Activated naive CD4-positive, alpha-beta T cell treated with anti-CD3 and anti-CD28 coated beads, Interleukin-2, amount 50 U/mL, for 72 hours (primary cell): Measurements from ENCODE around the gene CCL26. TPM values are rescaled to one million over a fixed set of nuclear protein-coding genes. Genes with fewer than 3 reads are reported as not detected.
"Not testable (repeated sequence)": the region's sequence is repeated elsewhere in the genome, so short reads cannot be mapped to it uniquely, and the experiment has no call there.

Experiments used
- ATAC-seq, 2 donors: fragments of 150-1000 bp; cut with Tn5 transposase; 2 replicates each; pipeline ENCODE4 v1.10.0; 2021; ENCODE audit warnings: mild to moderate bottlenecking in 2 of 2, moderate library complexity in 2 of 2
- DNase-seq, 2 donors: peaks; one replicate each; pipeline ENCODE4 v3.0.0; 2021 to 2022; ENCODE audit warnings: low spot score in 2 of 2
- H3K27ac Mint-ChIP-seq, 2 donors: one replicate each; pipeline ENCODE4 v1.8.0; 2022; ENCODE audit warnings: mild to moderate bottlenecking in 2 of 2, mixed read lengths in 2 of 2
- H3K36me3 Mint-ChIP-seq, 2 donors: one replicate each; pipeline ENCODE4 v1.8.0; 2022; ENCODE audit warnings: mixed read lengths in 2 of 2
- H3K9me3 Mint-ChIP-seq, 2 donors: one replicate each; pipeline ENCODE4 v1.8.0; 2022; ENCODE audit warnings: mixed read lengths in 2 of 2
- total RNA-seq, 2 donors: library from RNA; stranded (reverse); gene quantifications; one replicate each; pipeline ENCODE4 v1.2.3, GENCODE V29; 2022

CCL26 gene
- total RNA-seq, 2 donors from 2014 or later = not detected

GRCh38 chr7:75802552-75802821, 30.5 kb upstream of the CCL26 start:
- Mint-ChIP-seq H3K36me3 (peaks cover 8 to 10% of the 10 kb centered on the region in 2 donors), H3K27ac (no peak overlapping the region), H3K9me3 (peaks cover 9% of the 10 kb centered on the region in 2 donors)
- no peak for DNase-seq
- no peak for ATAC-seq

- DNase-seq (no peak), ATAC-seq (peak in 1 of 2 donors; percentile 41)
- Mint-ChIP-seq H3K9me3 (no peaks in the 10 kb centered on the region), H3K36me3 (no peaks in the 10 kb centered on the region), H3K27ac (peak overlapping the region in 1 of 2 donors; percentile 65)
Measured at GRCh38 chr7:75798770-75799169, 26.8 kb upstream of the CCL26 start.

GRCh38 chr7:75796420-75796819, 24.4 kb upstream of the CCL26 start:
- ATAC-seq = no peak
- Mint-ChIP-seq H3K36me3 (no peaks in the 10 kb centered on the region), H3K9me3 (no peaks in the 10 kb centered on the region), H3K27ac (no peak overlapping the region)
- no peak for DNase-seq

- no peaks in the 10 kb centered on the region for H3K36me3 Mint-ChIP-seq
- DNase-seq (no peak), ATAC-seq (no peak)
- H3K9me3 Mint-ChIP-seq = no peaks in the 10 kb centered on the region
- H3K27ac Mint-ChIP-seq = no peak overlapping the region
Measured at GRCh38 chr7:75795831-75796285, 23.8 kb upstream of the CCL26 start.

- no peak overlapping the region for H3K27ac Mint-ChIP-seq
- H3K36me3 Mint-ChIP-seq = no peaks in the 10 kb centered on the region
- no peaks in the 10 kb centered on the region for H3K9me3 Mint-ChIP-seq
- DNase-seq (no peak), ATAC-seq (no peak)
Measured at GRCh38 chr7:75793676-75794075, 21.7 kb upstream of the CCL26 start.

GRCh38 chr7:75792567-75792966, 20.6 kb upstream of the CCL26 start:
- ATAC-seq, H3K27ac Mint-ChIP-seq, H3K9me3 Mint-ChIP-seq, H3K36me3 Mint-ChIP-seq, DNase-seq: not testable (repeated sequence)

- no peak for ATAC-seq
- H3K36me3 Mint-ChIP-seq = no peaks in the 10 kb centered on the region
- no peak overlapping the region for H3K27ac Mint-ChIP-seq
- DNase-seq = no peak
- H3K9me3 Mint-ChIP-seq = no peaks in the 10 kb centered on the region
Measured at GRCh38 chr7:75789361-75789924, 17.4 kb upstream of the CCL26 start.

GRCh38 chr7:75788154-75788847, 16.3 kb upstream of the CCL26 start:
- not testable (repeated sequence) for H3K36me3 Mint-ChIP-seq, ATAC-seq, H3K9me3 Mint-ChIP-seq, H3K27ac Mint-ChIP-seq, DNase-seq

- H3K27ac Mint-ChIP-seq, ATAC-seq, H3K36me3 Mint-ChIP-seq, DNase-seq, H3K9me3 Mint-ChIP-seq: not testable (repeated sequence)
Measured at GRCh38 chr7:75783058-75783457, 11.0 kb upstream of the CCL26 start.

GRCh38 chr7:75780647-75781273, 8.7 kb upstream of the CCL26 start:
- not testable (repeated sequence) for ATAC-seq, H3K36me3 Mint-ChIP-seq, DNase-seq, H3K27ac Mint-ChIP-seq, H3K9me3 Mint-ChIP-seq

- not testable (repeated sequence) for H3K9me3 Mint-ChIP-seq, ATAC-seq, H3K36me3 Mint-ChIP-seq, H3K27ac Mint-ChIP-seq, DNase-seq
Measured at GRCh38 chr7:75779516-75779915, 7.5 kb upstream of the CCL26 start.

- H3K27ac Mint-ChIP-seq = peak overlapping the region in 1 of 2 donors; percentile 47
- not testable (repeated sequence) for H3K9me3 Mint-ChIP-seq, DNase-seq, ATAC-seq, H3K36me3 Mint-ChIP-seq
Measured at GRCh38 chr7:75779035-75779434, 7.0 kb upstream of the CCL26 start.

GRCh38 chr7:75776295-75776971, 4.4 kb upstream of the CCL26 start:
- H3K9me3 Mint-ChIP-seq = peaks cover 0 to 5% of the 10 kb centered on the region in 2 donors
- ATAC-seq (peak; percentile 94 to 98), DNase-seq (peak; percentile 62 to 63)
- peak overlapping the region; percentile 61 to 72 for H3K27ac Mint-ChIP-seq
- H3K36me3 Mint-ChIP-seq = no peaks in the 10 kb centered on the region

- H3K27ac Mint-ChIP-seq, H3K36me3 Mint-ChIP-seq, H3K9me3 Mint-ChIP-seq, ATAC-seq, DNase-seq: not testable (repeated sequence)
Measured at GRCh38 chr7:75773958-75774357, 1.9 kb upstream of the CCL26 start.

- H3K36me3 Mint-ChIP-seq = no peaks in the 10 kb centered on the region
- H3K9me3 Mint-ChIP-seq = no peaks in the 10 kb centered on the region
Measured at GRCh38 chr7:75771224-75771623, 787 bp downstream of the CCL26 start.

GRCh38 chr7:75762350-75762917, 9.6 kb downstream of the CCL26 start:
- ATAC-seq (peak; percentile 68 to 75), DNase-seq (no peak)
- Mint-ChIP-seq H3K36me3 (no peaks in the 10 kb centered on the region), H3K27ac (no peak overlapping the region), H3K9me3 (no peaks in the 10 kb centered on the region)

More at GRCh38 chr7:75771224-75771623, 787 bp downstream of the CCL26 start:
- ATAC-seq = no peak
- H3K27ac Mint-ChIP-seq = no peak overlapping the region
- no peak for DNase-seq

GRCh38 chr7:75761801-75762200, 10.2 kb downstream of the CCL26 start:
- not testable (repeated sequence) for ATAC-seq, H3K9me3 Mint-ChIP-seq, H3K36me3 Mint-ChIP-seq

More at GRCh38 chr7:75761801-75762200, 10.2 kb downstream of the CCL26 start:
- H3K27ac Mint-ChIP-seq, DNase-seq: not testable (repeated sequence)
